ENCODE results near the gene DDIT3. TPM values are rescaled to one million over a fixed set of nuclear protein-coding genes. Genes with fewer than 3 reads are reported as not detected.

The DDIT3 gene, protein sequence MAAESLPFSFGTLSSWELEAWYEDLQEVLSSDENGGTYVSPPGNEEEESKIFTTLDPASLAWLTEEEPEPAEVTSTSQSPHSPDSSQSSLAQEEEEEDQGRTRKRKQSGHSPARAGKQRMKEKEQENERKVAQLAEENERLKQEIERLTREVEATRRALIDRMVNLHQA
- total RNA-seq = 12.1 and 15.1 TPM in 2 replicates

GRCh38 chr12:57520053-57520818 is at the start of gene DDIT3:
Gene DDIT3, minus strand, starts transcription at chr12:57520514. Its CDS starts 3,108 bp downstream, at chr12:57517406.

GRCh38 chr12:57549909-57550640 is 29.8 kb upstream of the DDIT3 start, which contains the start of gene KIF5A:
Gene KIF5A, plus strand, starts transcription at chr12:57550044. Its CDS starts 228 bp downstream, at chr12:57550272.

DNA sequence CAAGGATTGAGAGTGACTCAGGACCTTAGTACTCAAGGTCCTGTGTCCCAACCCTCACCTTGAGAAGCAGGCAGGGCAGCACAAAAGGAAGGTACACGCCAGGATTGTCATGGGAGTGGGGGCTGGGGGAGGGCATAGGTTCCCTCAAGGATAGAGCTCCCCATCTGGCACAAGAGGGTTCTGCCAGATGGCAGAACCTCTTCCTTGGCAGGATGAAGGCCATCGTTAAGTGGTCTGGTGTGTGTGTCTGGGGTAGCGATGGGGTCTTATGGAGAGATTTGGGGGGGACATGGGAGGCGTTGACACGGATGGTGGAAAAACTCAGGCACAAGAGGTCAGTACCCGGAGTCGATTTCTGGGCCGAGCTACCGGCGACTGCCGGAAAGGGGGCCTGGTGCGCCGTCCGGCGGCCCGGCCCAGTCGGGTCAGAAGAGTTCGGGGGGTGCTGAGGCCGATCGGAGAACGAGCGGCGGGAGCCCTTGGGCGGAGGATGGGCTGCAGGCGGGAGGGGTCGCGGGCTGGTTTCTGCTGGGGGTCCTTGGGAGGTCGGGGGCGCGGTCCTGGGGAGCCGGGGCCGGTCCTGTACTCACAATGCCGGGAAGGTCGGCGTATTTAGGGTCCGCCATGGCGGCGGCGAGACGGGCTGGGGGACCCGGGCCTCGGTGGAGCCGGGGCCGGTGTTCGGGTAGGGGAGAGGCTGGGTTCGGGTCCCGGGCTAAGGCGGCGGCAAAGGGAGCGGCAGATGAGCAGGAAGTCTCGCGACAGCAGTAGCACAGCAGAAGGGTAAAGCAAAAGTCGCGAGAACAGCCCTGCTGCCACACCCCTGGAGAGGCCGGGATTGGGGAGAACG is 26.3 kb upstream of the DDIT3 start, which contains the start of gene DCTN2:
DCTN2 (minus strand) TSS at position 755 of the 850 bp plus-strand sequence; CDS start at position 626, 129 bp downstream.

DNA sequence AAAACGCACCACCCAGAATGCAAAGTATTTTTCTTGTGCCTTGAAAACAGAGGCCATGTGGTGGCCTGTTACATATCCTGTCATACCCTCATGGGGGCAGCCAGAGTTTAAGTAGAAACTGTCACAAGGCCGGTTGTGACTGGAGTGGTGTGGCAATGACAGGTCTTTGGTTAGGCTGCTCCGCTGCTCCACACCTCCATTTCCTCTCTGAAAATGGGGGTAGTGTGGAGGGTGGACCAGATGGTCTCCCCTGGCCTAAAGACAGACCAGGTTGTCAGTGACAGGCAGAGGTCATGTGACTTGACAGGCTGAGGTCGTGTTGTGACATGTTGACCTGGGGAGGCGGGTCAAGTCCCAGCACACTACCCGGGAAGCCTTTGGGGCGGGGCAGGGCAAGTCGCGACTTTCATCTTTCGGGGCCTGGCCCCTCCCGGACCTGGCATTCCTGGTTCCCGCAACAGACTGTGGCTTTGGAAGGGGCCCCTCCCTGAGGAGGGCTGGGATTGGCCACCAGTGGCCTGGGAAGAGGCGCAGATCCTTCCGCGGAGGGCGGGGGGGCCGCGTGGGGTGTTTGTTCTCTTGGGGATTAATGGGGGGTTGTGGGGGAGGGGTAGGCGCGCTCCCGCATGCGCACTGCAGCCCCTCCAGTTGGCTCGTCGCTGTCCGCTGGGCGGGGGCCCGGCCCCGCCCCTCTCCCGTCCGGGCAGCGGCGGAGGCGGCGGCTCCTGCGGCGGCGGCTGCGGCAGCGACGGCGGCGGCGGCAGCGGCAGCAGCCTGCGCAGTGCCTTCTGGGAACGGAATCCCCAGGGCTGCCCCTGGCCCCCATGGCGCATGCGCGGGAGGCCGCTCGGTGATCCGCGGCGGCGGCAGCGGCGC is 1.9 kb upstream of the DDIT3 start, which contains the start of gene MBD6:
MBD6 (plus strand) TSS at position 814 of the 876 bp plus-strand sequence. CDS start 1,480 bp downstream, outside the sequence.

DNA sequence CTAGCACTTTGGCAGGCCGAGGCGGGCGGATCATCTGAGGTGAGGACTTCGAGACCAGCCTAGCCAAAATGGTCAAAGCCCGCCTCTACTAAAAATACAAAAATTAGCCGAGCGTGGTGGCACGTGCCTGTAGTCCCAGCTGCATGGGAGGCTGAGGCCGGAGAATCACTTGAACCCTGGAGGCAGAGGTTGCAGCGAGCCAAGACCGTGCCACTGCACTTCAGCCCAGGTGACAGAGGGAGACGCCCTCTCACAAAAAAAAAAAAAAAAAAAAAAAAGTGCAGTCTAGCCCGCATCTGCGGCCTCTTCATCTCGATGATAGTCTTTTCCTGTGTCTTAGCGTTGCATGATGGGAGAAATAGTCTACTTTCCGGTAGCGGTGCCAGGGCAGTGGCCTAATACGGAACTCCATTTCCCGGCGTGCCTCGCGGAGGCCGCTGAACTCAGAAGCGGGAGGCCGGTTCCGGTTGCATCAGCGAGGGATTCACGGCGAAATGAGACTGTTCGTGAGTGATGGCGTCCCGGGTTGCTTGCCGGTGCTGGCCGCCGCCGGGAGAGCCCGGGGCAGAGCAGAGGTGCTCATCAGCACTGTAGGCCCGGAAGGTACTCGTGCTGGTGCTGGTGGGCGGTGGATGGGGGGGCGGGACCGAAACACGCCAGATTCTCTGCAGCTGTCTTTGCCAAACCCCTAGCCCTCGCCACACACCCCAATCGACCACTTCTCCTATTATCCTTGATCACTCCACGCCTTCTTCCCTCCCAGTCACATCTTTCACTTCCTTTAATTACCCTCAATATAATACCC is 32.5 kb downstream of the DDIT3 start, which contains the start of gene MARS1:
MARS1 (plus strand) TSS at position 472 of the 805 bp plus-strand sequence; CDS start at position 495, 23 bp downstream.

DNA sequence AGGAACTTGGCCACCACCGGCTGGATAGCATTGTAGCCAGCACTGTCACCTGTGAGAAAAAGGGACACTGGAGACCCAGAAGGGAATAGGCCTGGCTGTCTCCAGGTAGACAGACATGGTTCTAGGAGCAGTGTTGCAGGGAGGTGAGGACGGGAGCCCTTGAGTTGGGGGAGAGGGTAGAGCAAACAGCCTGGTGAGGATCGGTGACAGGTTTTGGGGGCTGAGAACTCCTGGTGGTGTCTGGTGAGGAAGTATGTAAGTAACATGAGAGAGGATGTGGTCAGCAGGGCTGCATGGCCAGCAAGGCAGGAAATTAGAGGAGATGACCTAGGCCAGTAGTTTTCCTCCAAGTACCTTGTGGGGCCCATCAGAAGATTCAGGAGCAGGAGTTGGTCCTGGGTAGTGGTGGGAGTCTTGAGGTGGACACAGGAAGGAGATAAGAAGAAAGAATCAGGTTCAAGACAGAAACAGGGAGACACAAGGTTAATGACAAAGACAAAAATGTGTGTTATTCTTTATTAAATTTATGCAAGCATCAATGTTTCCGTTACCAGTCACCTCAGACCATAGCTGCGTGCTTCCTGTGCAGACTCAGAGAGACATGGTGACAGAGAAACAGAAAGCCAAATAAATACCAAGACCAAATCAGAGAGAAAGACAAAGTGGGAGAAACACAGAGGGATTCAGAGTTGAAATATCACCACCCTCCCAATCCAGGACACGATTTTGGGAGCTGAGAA is 40.8 kb downstream of the DDIT3 start, which contains the start of gene ARHGAP9:
ARHGAP9 (minus strand) TSS at position 491 of the 740 bp plus-strand sequence; CDS start at position 31, 460 bp downstream.

Other genes starting within 250 kb of the DDIT3 start
- gene R3HDM2, start 89.5 kb downstream of the DDIT3 start, total RNA-seq = 9.6 TPM in 2 replicates
- not detected in 2 replicates for gene INHBC, start 85.7 kb downstream of the DDIT3 start, total RNA-seq
- 0.05 TPM in 1 of 2 replicates, not detected in the other for gene INHBE, start 65.2 kb downstream of the DDIT3 start, total RNA-seq
- gene GLI1, start 60.7 kb downstream of the DDIT3 start, total RNA-seq = not detected in 2 replicates
- gene ARHGAP9, start 40.6 kb downstream of the DDIT3 start, total RNA-seq = not detected in 2 replicates
- gene MARS1, start 32.4 kb downstream of the DDIT3 start, total RNA-seq = 101 and 103 TPM in 2 replicates
- gene MBD6, start 2.3 kb upstream of the DDIT3 start, total RNA-seq = 5.1 and 10.9 TPM in 2 replicates
- 196 and 201 TPM in 2 replicates for gene DCTN2, start 26.7 kb upstream of the DDIT3 start, total RNA-seq
- 0.07 TPM in 1 of 2 replicates, not detected in the other for gene KIF5A, start 29.5 kb upstream of the DDIT3 start, total RNA-seq
- 4.7 and 5.6 TPM in 2 replicates for gene PIP4K2C, start 70.7 kb upstream of the DDIT3 start, total RNA-seq
- 0.40 and 2.0 TPM in 2 replicates for gene DTX3, start 84.3 kb upstream of the DDIT3 start, total RNA-seq
- gene ARHGEF25, start 90.9 kb upstream of the DDIT3 start, total RNA-seq = 0.07 and 0.15 TPM in 2 replicates
- gene B4GALNT1, start 112.7 kb upstream of the DDIT3 start, total RNA-seq = 0.13 TPM in 1 of 2 replicates, not detected in the other
- 185 and 229 TPM in 2 replicates for gene OS9, start 173.6 kb upstream of the DDIT3 start, total RNA-seq
- 0.07 and 0.25 TPM in 2 replicates for gene AGAP2, start 218.2 kb upstream of the DDIT3 start, total RNA-seq
- gene TSPAN31, start 224.5 kb upstream of the DDIT3 start, total RNA-seq = 42.6 and 44.3 TPM in 2 replicates
- 235 and 265 TPM in 2 replicates for gene CDK4, start 231.8 kb upstream of the DDIT3 start, total RNA-seq
- gene MARCHF9, start 234.6 kb upstream of the DDIT3 start, total RNA-seq = 1.3 and 2.8 TPM in 2 replicates
- gene CYP27B1, start 246.6 kb upstream of the DDIT3 start, total RNA-seq = 0.53 and 1.6 TPM in 2 replicates